Measurements from ENCODE around the gene TCL1B.
"Not testable (repeated sequence)": the region's sequence is repeated elsewhere in the genome, so short reads cannot be mapped to it uniquely, and the experiment has no call there.

The TCL1B gene

DNA sequence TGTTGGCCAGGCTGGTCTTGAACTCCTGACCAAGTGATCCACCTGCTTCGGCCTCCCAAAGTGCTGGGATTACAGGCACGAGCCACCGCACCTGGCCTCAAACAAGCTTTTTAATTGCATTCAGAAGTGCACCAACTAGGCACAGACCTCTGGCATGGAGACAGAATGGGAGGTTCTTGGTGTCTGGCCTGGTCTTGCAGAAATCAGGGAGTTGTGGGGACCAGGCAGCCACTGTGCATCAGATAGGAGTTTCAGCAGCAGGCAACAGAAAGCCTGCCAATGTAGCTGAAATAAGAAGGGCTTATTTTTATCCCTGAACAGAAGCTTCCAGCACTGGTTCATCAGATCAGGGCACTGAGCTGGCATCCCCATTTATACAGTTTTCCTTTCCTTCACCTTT lies 22.2 kb upstream of the TCL1B start:
- no peak for TF ChIP-seq CSRNP3 (CRISPR knock-in tag; IDR thresholded peaks at IDR 0.05)
- no peak for TF ChIP-seq ZFP30 (CRISPR knock-in tag; IDR thresholded peaks at IDR 0.05)
- TF ChIP-seq GLIS3 (CRISPR knock-in tag; IDR thresholded peaks at IDR 0.05): no peak
- TF ChIP-seq, protein P1, sequence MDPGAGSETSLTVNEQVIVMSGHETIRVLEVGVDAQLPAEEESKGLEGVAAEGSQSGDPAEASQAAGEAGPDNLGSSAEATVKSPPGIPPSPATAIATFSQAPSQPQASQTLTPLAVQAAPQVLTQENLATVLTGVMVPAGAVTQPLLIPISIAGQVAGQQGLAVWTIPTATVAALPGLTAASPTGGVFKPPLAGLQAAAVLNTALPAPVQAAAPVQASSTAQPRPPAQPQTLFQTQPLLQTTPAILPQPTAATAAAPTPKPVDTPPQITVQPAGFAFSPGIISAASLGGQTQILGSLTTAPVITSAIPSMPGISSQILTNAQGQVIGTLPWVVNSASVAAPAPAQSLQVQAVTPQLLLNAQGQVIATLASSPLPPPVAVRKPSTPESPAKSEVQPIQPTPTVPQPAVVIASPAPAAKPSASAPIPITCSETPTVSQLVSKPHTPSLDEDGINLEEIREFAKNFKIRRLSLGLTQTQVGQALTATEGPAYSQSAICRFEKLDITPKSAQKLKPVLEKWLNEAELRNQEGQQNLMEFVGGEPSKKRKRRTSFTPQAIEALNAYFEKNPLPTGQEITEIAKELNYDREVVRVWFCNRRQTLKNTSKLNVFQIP (CRISPR knock-in tag; IDR thresholded peaks at IDR 0.05; ENCODE audit: borderline replicate concordance, low read depth): no peak
- TF ChIP-seq ZNF70 (CRISPR knock-in tag; IDR thresholded peaks at IDR 0.05): no peak
- no peak for ATAC-seq

GRCh38 chr14:95664546-95664945 lies 21.7 kb upstream of the TCL1B start:
- no peak for ATAC-seq

GRCh38 chr14:95665530-95665929 lies 20.7 kb upstream of the TCL1B start:
- ATAC-seq: not testable (repeated sequence)

More at GRCh38 chr14:95664546-95664945, 21.7 kb upstream of the TCL1B start:
- TF ChIP-seq CSRNP3 (CRISPR knock-in tag; IDR thresholded peaks at IDR 0.05) (no peak), ZFP3 (CRISPR knock-in tag; IDR thresholded peaks at IDR 0.05) (no peak), ARNTL (CRISPR knock-in tag; IDR thresholded peaks at IDR 0.05; ENCODE audit: borderline replicate concordance, low read depth) (no peak), RARB (CRISPR knock-in tag; IDR thresholded peaks at IDR 0.05) (no peak), ZFP30 (CRISPR knock-in tag; IDR thresholded peaks at IDR 0.05) (no peak), TCF4 (CRISPR knock-in tag; IDR thresholded peaks at IDR 0.05; ENCODE audit: borderline replicate concordance) (no peak), CSDC2 (CRISPR knock-in tag; IDR thresholded peaks at IDR 0.05) (no peak), OSR1 (CRISPR knock-in tag; IDR thresholded peaks at IDR 0.05) (no peak), BACH2 (CRISPR knock-in tag; IDR thresholded peaks at IDR 0.05; ENCODE audit: borderline replicate concordance) (no peak), CREB5 (CRISPR knock-in tag; IDR thresholded peaks at IDR 0.05; ENCODE audit: low read depth) (no peak), ISL1 (CRISPR knock-in tag; IDR thresholded peaks at IDR 0.05) (no peak)

GRCh38 chr14:95666450-95666849 lies 19.8 kb upstream of the TCL1B start:
- TF ChIP-seq ISL1 (CRISPR knock-in tag; IDR thresholded peaks at IDR 0.05): no peak
- no peak for TF ChIP-seq RARB (CRISPR knock-in tag; IDR thresholded peaks at IDR 0.05)
- no peak for TF ChIP-seq ZC3H10 (CRISPR knock-in tag; IDR thresholded peaks at IDR 0.05)
- TF ChIP-seq OSR1 (CRISPR knock-in tag; IDR thresholded peaks at IDR 0.05): no peak
- no peak for ATAC-seq

DNA sequence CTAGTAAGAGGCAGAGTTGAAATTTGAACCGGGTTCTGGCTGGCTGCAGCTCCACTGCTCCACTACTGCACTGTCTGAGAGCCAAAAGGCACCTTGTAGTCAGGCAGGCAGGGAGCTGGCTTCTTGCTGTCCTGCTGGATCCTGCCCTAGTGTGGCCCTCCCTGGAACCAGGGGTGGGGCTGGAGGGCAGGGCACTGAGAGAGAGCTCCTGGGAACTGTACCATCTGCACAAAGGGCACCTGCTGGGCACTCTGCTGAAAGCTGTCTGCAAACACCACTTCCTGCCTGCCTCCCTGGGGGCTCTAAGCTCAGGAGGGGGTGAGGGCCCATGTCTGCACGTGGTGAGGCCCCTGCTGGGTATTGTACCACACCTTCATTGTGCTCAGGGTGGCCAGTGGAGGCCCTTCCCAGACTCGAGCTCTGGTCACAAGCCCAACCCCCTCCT lies 19.0 kb upstream of the TCL1B start:
- TF ChIP-seq SNAI2 (CRISPR knock-in tag; IDR thresholded peaks at IDR 0.05) (no peak), ARNTL (CRISPR knock-in tag; IDR thresholded peaks at IDR 0.05; ENCODE audit: borderline replicate concordance, low read depth) (no peak), ZFP30 (CRISPR knock-in tag; IDR thresholded peaks at IDR 0.05) (no peak), BACH2 (CRISPR knock-in tag; IDR thresholded peaks at IDR 0.05; ENCODE audit: borderline replicate concordance) (no peak)
- no peak for ATAC-seq

GRCh38 chr14:95668235-95668772 lies 17.9 kb upstream of the TCL1B start:
- no peak for ATAC-seq
- TF ChIP-seq ZNF565 (CRISPR knock-in tag; conservative IDR thresholded peaks at IDR 0.05; ENCODE audit: low read depth) (no peak), ZFP30 (CRISPR knock-in tag; IDR thresholded peaks at IDR 0.05) (no peak), ARNTL (CRISPR knock-in tag; IDR thresholded peaks at IDR 0.05; ENCODE audit: borderline replicate concordance, low read depth) (no peak), RARB (CRISPR knock-in tag; IDR thresholded peaks at IDR 0.05) (no peak), GLIS3 (CRISPR knock-in tag; IDR thresholded peaks at IDR 0.05) (no peak), SNAI2 (CRISPR knock-in tag; IDR thresholded peaks at IDR 0.05) (no peak), ISL1 (CRISPR knock-in tag; IDR thresholded peaks at IDR 0.05) (no peak), OSR1 (CRISPR knock-in tag; IDR thresholded peaks at IDR 0.05) (no peak), ZFP3 (CRISPR knock-in tag; IDR thresholded peaks at IDR 0.05) (no peak), PPARA (CRISPR knock-in tag; IDR thresholded peaks at IDR 0.05; ENCODE audit: borderline replicate concordance) (no peak)
- TF ChIP-seq, protein P2, sequence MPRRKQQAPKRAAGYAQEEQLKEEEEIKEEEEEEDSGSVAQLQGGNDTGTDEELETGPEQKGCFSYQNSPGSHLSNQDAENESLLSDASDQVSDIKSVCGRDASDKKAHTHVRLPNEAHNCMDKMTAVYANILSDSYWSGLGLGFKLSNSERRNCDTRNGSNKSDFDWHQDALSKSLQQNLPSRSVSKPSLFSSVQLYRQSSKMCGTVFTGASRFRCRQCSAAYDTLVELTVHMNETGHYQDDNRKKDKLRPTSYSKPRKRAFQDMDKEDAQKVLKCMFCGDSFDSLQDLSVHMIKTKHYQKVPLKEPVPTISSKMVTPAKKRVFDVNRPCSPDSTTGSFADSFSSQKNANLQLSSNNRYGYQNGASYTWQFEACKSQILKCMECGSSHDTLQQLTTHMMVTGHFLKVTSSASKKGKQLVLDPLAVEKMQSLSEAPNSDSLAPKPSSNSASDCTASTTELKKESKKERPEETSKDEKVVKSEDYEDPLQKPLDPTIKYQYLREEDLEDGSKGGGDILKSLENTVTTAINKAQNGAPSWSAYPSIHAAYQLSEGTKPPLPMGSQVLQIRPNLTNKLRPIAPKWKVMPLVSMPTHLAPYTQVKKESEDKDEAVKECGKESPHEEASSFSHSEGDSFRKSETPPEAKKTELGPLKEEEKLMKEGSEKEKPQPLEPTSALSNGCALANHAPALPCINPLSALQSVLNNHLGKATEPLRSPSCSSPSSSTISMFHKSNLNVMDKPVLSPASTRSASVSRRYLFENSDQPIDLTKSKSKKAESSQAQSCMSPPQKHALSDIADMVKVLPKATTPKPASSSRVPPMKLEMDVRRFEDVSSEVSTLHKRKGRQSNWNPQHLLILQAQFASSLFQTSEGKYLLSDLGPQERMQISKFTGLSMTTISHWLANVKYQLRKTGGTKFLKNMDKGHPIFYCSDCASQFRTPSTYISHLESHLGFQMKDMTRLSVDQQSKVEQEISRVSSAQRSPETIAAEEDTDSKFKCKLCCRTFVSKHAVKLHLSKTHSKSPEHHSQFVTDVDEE (CRISPR knock-in tag; IDR thresholded peaks at IDR 0.05): no peak
- TF ChIP-seq, protein P3, sequence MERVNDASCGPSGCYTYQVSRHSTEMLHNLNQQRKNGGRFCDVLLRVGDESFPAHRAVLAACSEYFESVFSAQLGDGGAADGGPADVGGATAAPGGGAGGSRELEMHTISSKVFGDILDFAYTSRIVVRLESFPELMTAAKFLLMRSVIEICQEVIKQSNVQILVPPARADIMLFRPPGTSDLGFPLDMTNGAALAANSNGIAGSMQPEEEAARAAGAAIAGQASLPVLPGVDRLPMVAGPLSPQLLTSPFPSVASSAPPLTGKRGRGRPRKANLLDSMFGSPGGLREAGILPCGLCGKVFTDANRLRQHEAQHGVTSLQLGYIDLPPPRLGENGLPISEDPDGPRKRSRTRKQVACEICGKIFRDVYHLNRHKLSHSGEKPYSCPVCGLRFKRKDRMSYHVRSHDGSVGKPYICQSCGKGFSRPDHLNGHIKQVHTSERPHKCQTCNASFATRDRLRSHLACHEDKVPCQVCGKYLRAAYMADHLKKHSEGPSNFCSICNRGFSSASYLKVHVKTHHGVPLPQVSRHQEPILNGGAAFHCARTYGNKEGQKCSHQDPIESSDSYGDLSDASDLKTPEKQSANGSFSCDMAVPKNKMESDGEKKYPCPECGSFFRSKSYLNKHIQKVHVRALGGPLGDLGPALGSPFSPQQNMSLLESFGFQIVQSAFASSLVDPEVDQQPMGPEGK (CRISPR knock-in tag; IDR thresholded peaks at IDR 0.05; ENCODE audit: borderline replicate concordance): no peak

Measured in SK-N-SH treated with all-trans-retinoic acid at 6 μM for 48 hours (cell line).